HG03520 (cell line): ENCODE data around the gene NT5C1B.

ENCODE experiments used
- ATAC-seq: cut with Tn5 transposase; IDR thresholded peaks from one replicate; pipeline ENCODE4 v1.9.1; 2021; ENCODE audit warnings: mild to moderate bottlenecking, moderate library complexity; ENCODE audit not compliant: unreplicated experiment

NT5C1B gene

DNA sequence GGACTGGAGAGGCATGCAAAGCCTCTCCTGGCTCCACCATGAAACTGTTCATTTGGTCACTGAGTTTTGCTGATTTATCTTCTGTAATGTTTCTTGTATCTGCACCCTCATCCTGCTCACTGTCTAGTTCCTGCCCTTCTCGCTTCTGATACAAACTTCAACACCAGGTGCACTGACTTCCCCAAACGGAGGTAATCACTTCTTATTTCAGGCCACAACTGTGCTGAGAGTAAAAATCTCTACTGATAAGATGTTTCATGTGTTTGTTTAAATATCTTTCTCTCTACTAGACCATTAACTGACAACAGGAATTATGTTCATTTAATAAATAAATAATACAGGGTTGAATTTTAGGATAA lies 10.9 kb upstream of the NT5C1B start:
- ATAC-seq = no peak

DNA sequence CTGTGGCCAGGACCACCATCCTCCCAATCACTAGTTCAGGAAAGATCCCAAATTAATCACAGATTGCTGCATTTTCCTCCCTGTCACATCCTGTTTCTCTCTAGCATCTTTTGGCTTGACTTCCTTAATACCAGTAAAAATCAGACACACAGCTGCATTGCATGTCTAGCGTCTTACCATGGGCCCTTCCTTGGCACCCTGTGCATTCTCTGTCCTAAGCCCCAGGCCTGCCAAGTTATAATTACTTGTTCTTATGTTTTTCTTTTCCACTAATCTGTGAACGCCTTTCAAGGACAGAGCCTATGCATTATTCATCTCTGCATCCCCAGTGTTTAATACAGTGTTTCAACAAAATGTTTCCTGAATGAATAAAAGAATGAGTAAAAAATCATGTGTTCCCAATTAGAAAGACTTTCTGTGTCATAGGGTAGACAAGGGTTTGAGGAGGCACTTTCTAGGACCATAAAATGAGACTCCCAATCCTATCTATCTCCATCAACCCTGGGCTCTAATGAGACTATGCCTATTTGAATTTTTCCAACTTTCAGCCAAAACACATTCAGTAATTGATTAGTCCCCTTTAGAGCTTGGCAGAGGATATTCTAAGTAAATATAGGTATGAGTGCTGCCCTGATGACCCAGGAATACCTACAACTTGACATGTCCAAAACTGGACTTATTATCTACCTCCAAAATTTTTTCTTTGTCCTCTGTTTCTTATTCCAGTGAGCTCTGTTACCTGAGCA lies 10.3 kb upstream of the NT5C1B start:
- no peak for ATAC-seq

DNA sequence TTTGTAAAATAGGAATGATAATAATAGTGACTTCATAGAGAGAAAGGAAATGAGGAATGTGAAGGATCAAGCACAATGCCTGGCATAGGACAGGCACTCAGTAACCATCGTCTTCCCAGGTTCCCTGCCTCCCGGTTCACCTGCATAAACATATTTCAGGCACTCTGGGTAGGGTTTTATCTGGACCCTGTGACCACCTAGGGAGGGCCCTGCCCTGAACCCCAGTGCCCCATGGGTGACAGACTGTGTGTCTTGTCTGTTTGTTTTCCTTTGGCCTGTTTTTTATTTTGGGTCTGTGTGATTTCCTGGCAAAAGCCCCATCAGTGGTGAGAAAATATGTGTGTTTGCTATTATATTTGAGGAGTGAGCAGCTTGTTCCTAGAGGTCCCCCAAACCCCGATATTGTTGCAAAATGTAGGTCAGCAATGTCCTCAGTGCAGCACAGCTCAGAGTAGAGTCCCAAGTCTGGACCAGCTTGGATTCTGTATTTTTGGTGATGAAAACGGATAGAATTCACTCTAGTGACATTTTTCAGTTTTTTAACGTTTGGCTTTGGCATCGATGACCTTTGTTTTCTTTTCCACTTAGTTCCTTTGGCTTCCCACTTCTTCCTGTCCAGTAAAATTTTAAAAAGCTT lies 9.6 kb upstream of the NT5C1B start:
- ATAC-seq = no peak

DNA sequence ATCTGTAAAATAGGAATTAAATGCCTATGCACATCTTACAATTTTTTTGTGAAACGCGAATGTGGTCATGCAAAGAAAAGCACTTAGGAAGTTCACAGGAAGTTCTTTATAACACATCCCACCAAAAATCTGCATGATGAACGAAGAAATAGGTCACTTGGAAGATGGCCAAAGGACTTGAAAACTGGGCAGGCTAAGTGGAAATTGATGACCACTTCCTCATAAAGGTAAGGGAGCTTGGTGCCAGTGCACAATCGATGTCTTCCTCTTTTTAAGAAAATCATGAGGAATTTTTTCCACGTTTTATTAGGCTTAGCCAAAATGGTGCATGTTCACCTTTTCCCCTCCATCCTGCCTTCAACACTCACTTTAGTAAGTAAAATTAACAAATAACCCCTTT lies 8.2 kb upstream of the NT5C1B start:
- ATAC-seq = no peak

DNA sequence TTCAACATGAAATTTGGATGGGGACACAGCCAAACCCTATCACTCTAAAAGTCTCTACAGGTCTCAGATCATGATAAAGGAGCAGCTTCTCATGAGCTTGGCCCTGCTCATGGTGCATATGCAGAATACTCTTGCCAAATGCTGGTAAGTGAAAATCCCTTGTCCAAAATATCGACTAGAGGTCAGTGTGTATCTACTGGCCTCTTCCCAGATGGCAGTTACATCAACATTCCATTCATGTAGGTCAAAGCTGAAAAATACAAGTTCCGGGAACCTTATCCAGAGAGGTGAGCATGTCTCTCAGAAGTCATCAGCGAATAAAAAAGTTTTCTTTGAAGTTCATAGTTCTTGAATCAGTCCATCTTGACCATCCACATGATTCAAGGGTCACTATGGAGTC lies 7.6 kb upstream of the NT5C1B start:
- ATAC-seq = no peak

DNA sequence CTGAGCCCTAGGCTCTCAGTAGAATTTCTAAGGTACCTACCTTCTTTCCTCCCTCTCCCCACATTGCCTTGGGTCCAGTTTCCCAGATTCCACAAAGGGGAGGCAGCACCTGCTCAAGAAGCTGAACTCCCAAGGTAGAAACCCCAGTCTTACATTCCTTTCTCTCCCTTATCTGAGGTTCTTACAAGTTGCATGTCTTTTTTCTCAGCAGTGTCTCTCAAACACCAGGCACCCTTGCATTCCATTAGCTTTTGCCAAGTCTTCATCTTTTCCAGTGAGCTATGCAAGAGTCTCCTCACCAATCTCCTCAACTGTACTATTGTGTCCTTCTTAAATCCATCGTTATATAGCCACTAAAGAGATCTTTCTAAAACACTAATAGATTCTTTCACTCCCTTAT lies 4.1 kb upstream of the NT5C1B start:
- no peak for ATAC-seq

DNA sequence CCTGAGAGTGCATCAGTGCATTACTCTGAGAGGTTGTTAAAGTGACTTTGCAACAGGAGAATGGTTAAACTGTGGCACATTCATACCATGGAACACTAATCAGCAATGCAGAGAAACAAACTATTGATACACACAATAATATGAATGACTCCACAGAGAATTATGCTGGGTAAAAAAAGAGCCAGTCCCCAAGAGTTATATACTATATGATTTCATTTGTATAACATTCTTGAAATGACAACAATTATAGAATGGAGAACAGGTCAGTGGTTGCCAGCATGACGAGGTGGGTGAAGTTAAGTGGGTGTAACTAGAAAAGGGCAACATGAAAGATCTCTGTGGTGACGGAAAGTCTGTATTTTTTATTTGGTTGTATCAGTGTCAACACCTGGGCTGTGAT lies 3.0 kb upstream of the NT5C1B start:
- no peak for ATAC-seq

DNA sequence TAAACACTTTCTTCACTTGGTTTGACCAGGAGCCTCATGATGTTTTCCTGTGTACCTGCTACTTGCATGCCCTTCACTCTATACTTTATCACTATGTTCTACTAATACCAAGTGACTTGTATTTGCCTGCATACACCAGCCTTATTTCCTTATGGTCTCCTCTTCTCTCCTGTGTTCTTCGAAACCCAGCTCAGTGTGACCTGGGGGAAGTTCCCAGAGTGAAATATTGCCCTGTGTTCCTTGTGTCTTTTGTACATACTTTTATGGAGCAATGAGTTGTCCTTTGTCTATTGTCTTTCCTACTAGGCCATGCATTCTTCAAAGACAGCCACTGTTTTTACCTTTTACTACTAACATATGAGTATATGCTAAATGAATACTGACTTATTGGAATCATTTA lies 567 bp downstream of the NT5C1B start:
- no peak for ATAC-seq

DNA sequence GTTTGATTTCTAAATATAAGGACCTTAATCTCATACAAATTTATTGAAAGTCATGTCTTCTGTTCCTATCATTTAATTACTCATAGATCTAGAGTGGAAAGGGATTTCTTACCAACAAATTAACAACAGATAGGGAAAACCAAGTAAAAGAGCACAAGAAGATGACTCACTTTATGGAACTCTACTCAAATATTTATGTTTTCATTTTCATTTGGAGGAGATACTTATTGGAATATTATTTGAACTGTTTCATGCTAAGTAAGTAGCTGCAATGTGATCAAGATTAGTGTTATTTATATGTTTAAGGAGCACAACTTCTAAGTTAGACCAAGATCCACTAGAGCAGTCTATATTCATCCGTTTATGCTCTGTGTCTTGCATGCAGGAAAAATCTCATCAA lies 1.3 kb downstream of the NT5C1B start:
- no peak for ATAC-seq

DNA sequence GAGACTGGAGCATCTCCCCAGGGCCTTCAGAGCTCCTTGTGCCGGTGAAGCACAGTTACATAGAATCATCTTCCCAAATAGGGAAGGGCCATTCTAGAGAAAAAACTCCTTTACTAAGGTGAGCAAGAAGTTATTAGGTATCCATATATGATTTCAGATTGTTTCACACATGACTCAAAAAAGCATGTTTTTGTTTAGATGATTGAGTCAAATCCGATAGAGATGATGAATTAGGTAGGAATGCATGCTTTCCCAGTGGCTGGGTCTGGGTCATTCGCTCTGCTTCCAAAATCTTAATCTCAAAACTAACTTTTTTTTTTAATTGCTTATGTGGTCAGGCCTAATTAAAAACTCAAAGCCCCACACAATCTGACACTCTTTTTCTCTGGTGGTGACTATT lies 3.8 kb downstream of the NT5C1B start:
- ATAC-seq = no peak

DNA sequence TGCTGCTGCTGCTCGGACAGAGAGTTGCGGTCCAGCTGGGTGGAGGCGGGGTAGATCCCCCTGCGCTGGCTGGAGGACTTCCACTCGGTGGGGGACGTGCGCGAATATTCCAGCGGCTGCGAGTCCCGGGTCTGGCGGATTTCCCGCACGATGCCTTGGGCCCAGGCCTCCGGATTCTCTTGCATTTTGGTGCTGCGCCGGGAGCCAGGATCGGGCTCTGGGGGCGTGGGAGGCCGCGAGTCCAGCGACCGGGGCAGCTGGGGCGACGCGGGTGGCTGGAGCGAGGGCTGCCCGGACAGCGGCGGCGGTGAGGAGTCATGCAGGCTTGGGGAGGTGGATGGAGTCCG lies 4.8 kb downstream of the NT5C1B start:
- ATAC-seq = no peak

DNA sequence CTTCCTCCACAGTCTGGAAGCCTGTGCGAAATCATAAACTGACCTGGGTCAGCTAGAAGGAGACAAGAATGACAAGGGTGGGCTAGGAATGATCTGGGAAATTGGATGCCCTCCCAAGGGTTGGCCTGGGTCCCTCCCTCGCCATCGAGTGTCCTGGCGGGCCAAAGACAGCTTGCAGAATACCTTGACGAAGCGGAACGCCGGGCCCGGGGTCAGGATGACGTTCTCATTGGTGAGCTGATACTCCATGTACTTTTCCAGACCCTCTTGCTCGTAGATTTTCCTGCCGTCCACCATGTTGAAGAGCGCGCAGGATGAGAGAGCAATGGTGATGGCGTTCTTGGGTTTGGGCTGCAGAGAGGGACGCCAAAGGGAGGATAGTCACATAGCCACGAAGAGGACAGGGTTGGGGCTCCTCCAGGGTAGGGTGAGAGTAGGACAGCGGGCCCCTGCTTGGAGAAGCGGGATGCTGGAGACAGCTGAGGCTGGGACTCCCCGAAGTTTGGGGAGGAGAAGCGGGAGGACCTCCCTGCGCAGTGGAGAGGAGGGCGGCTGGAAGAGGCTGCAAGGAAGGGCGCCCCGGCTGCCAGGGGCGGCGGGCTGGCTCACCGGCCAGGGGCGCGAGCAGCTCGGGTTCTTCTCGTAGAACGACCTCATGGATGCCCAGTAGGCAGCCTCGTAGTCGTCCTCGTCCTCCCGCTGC lies 5.3 kb downstream of the NT5C1B start:
- ATAC-seq = no peak

DNA sequence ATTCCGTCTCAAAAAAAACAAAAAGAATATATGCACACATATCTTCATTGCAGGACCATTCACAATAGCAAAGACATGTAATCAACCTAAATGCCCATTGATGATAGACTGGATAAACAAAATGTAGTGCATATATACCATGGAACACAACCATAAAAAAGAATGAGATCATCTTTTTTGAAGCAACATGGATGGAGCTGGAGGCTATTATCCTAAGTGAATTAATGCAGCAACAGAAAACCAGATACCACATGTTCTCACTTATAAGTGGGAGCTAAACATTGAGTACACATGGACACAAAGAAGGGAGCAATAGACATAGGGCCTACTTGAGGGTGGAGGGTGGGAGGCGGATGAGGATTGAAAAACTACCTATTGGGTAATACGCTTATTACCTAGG lies 8.8 kb downstream of the NT5C1B start:
- ATAC-seq = no peak

DNA sequence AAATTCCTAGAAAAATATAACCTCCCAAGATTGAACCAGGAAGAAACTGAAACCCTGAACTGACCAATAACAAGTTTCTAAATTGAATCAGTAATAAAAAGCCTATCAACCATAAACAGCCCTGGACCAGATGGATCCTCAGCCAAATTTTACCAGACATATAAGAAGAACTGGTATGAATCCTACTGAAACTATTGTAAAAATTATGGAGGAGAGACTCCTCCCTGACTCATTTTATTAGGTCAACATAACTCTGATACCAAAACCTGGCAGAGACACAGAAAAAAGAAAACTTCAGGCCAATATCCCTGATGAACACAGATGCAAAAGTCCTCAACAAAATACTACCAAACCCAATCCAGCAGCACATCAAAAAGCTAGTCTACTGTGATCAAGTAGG lies 11.3 kb downstream of the NT5C1B start:
- no peak for ATAC-seq

DNA sequence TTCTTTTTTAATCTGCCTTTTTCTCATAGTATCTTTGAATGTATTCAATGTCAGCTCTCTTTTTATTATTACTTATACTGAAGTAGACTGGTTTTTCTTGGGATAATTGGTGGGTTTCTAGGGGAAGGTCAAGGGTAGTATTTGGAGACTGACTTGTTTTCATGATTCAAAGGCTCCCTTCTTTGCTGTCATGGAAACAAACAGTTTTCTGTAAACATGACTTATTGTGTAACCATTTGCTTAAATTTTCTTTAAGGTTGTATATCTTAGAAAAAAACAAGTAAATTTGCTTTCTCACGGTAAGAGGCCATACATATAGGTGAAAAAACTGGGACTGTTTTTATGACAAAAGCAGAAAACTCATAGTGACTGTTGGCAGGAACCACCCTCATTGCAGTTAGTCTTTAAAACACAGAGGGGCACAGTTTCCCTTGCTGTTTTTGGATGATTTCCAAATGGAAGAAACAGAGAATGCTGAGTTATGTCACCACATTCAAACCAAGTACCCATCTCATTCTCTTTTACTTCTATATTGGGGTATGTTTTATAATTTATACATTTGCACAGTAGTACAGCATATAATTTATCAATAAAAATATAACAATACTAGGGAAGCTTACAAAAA lies 23.1 kb downstream of the NT5C1B start:
- ATAC-seq = no peak

DNA sequence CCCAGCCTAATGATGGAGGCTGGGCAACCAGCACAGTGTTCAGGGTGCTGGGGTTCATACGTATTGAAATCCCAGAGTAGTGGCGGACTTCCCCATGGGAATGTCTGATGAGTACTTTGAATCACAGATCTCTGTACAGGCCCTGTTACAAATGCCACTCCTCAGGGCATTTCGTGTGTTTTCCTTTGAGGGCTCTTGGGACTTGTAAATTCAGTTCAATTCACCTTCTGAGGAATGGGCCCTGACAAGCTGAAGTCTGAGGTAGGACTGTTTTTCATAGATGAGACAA lies 28.6 kb downstream of the NT5C1B start:
- ATAC-seq = peak; percentile 0

DNA sequence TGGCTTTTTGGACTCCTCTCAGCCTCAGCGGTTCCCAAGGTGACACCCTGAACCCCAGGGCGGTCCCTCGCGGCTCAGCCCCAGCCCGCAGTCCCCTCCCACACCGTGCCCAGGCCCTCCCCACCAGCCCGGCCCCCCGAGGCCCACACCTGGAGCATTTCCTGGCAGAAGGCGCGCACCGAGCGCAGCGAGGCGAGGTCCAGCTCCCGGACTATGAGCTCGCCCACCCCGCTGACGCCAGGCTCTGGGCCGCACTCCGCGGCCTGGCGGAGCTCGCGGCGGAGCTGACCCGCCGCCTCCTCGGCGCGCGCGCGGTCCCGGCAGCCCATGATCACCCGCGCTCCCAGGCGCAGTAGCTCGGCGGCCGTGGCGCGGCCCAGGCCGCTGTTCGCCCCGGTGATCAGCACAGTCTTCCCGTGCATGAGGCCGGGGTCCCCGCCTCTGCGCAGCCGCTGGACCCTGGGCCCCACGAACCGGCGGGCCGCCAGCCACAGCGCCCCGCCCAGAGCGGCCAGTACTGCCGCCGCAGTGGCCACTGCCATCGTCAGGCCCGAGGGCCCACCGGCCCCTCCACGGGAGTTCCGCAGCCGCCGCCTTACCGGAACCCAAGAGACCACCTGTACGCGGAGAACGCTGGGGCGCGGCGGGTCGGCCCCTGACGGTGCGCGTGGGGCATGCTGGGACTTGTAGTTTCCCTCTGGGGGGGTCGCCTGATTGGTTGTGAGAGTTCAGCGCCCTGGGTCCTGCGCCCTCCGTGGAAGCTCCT lies 29.2 kb downstream of the NT5C1B start, which contains the start of gene RDH14:
Gene RDH14, minus strand, starts transcription at position 623 of the 766 bp plus-strand sequence. Its CDS starts 81 bp downstream, at position 542.
- peak; percentile 94 for ATAC-seq

DNA sequence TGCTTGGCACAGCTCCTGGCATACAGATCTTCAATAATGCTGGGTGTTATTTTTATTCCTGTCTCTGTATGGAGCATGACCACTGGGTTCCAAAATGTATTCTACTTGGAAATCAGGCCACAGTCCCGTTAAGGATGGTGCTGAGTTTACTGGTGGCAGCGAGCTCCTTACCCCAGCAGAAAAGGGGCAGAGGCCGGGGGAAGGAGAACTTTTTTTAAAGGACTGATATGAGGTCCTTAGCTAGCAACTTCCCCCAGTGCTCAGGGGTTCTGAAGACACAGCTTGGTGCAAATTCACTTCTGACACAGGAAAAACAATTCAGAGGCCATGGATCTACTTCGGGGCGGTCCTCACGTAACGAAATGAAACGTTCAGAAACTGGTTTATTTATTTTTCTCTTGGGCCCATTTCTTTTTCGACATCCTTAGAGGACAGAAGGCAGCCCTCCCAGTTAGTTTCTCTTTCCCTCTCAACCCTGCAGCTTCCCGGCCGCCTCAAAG lies 29.8 kb downstream of the NT5C1B start:
- ATAC-seq = no peak

DNA sequence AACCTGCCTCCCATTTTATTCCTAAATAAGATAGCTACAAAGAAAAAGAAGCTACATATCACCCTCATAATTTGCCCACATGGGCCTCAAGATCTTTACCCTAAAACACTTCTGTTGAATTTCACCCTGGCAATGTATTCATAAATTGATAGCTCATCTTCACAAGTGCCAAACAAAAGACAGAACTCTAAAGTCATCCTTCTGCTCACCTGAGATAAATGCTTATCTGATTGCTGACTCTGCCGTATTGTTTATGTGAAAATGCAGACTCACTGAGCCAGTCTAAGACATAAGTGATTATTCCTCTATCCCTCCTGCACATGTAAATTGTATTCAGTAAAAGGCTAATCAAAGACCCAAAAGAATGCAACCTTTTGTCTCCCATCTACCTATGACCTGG lies 30.9 kb downstream of the NT5C1B start:
- ATAC-seq = no peak

DNA sequence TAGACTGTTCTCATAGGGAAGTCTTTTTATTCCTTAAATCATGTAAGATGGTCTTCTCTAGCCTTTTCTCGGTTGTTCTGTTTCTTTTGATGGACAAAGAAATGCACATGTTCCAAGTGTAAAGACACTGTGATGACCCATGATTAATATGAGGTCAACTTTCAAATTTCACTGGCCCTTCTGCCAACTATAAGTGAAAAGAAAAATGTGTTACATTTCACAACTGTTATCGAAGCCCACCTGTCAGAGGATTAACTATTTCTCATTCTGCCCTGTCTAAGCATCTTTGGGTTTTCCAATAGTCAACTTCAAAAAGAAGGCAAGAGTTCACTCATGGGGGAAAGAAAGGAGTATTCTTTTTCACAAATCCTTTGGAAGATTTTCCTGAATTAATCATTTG lies 32.2 kb downstream of the NT5C1B start:
- no peak for ATAC-seq
